H1 (cell line): ENCODE results near the gene CDK7. TPM values are rescaled to one million over a fixed set of nuclear protein-coding genes. Genes with fewer than 3 reads are reported as not detected.

Source experiments
- RXRA ChIP-seq: IDR thresholded peaks from 2 replicates; pipeline ENCODE4 v1.6.1; 2011; ENCODE audit warnings: low read depth, mild to moderate bottlenecking, low read length, moderate library complexity; ENCODE audit not compliant: insufficient read depth
- SP4 ChIP-seq: IDR thresholded peaks from 2 replicates; pipeline ENCODE4 v1.6.1; 2012; ENCODE audit warnings: low read length, inconsistent platforms
- TAF7 ChIP-seq: optimal IDR thresholded peaks from 2 replicates; pipeline ENCODE3; 2011; ENCODE audit warnings: low read depth, mild to moderate bottlenecking, inconsistent platforms, low read length, moderate library complexity, borderline replicate concordance
- TBP ChIP-seq: IDR thresholded peaks from 2 replicates; pipeline ENCODE4 v1.6.1; 2011; ENCODE audit warnings: low read depth, low read length, improper control_type of control experiment
- polyA plus RNA-seq, 7 experiments: library from polyadenylated mRNA; depleted of rRNA in 3 of 7; stranded (reverse) in 5 of 7; unstranded in 2 of 7; fragments of >200 nt in 5 of 7; fragments of 200-250 nt in 2 of 7; gene quantifications; 1 replicate in 5 of 7; 2 replicates in 1 of 7; 4 replicates in 1 of 7; pipeline versions ENCODE4 v1.2.1 to v1.2.3, GENCODE V29; 2011 to 2013; ENCODE audit warnings: missing spikeins in 2 of 7, mixed read lengths in 2 of 7
- total RNA-seq: library from RNA; stranded (reverse); fragmentation: NEBNext Ultra II Directional; extraction: Animal tissue kit (Norgen Biotek cat#: 25700); gene quantifications from 2 replicates; pipeline ENCODE4 v1.2.1, GENCODE V29; 2021
- TF ChIP-seq, protein P1 (sequence below): IDR thresholded peaks from 2 replicates; pipeline ENCODE4 v1.6.1; 2012; ENCODE audit warnings: low read length, inconsistent platforms

Gene CDK7
- total and polyA plus RNA-seq, 2 of the 8 experiments (the other 6 are each of a cell fraction or from before 2014, with no cell fraction given), result 39.9 to 63.4 TPM

- TF ChIP-seq TBP (no peak), SP4 (no peak), RXRA (no peak), TAF7 (no peak)
- TF ChIP-seq, protein P1, sequence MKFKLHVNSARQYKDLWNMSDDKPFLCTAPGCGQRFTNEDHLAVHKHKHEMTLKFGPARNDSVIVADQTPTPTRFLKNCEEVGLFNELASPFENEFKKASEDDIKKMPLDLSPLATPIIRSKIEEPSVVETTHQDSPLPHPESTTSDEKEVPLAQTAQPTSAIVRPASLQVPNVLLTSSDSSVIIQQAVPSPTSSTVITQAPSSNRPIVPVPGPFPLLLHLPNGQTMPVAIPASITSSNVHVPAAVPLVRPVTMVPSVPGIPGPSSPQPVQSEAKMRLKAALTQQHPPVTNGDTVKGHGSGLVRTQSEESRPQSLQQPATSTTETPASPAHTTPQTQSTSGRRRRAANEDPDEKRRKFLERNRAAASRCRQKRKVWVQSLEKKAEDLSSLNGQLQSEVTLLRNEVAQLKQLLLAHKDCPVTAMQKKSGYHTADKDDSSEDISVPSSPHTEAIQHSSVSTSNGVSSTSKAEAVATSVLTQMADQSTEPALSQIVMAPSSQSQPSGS, result no peak
Observed at GRCh38 chr5:69242215-69242927, 7.7 kb downstream of the CDK7 start (continued).
